Progenitor cell of endocrine pancreas (in vitro differentiated cells): ENCODE data around the gene MAML2. TPM values are rescaled to one million over a fixed set of nuclear protein-coding genes. Genes with fewer than 3 reads are reported as not detected.

ENCODE experiments used
- DNase-seq: peaks from one replicate; pipeline ENCODE4 v3.0.0; 2021; ENCODE audit warnings: low spot score; ENCODE audit not compliant: unreplicated experiment
- H3K27ac Mint-ChIP-seq: 2 replicates; pipeline ENCODE4 v1.8.0; 2021; ENCODE audit warnings: mild to moderate bottlenecking, moderate library complexity, mixed read lengths
- H3K27me3 Mint-ChIP-seq: 2 replicates; pipeline ENCODE4 v1.8.0; 2021; ENCODE audit warnings: mixed read lengths
- H3K36me3 Mint-ChIP-seq: 2 replicates; pipeline ENCODE4 v1.8.0; 2022; ENCODE audit warnings: mixed read lengths; ENCODE audit not compliant: insufficient read depth
- H3K4me1 Mint-ChIP-seq: 2 replicates; pipeline ENCODE4 v1.8.0; 2021; ENCODE audit warnings: low read depth, mixed read lengths
- H3K4me3 Mint-ChIP-seq: 2 replicates; pipeline ENCODE4 v1.8.0; 2021; ENCODE audit warnings: low read depth, mild to moderate bottlenecking, moderate library complexity, mixed read lengths
- H3K9me3 Mint-ChIP-seq: 2 replicates; pipeline ENCODE4 v1.8.0; 2021; ENCODE audit warnings: low read depth, mixed read lengths
- total RNA-seq: library from RNA; stranded (reverse); gene quantifications from 2 replicates; pipeline ENCODE4 v1.2.1, GENCODE V29; 2021
- TF ChIP-seq, protein P1 (sequence below): fragments of 200-600 bp; sonication (generic); IDR thresholded peaks from one replicate; pipeline ENCODE4 v1.5.0; 2021; ENCODE audit warnings: antibody characterized with exemption, mild to moderate bottlenecking; ENCODE audit not compliant: unreplicated experiment

MAML2 gene
- total RNA-seq, 1 donor from 2014 or later: 17.6 TPM

DNA sequence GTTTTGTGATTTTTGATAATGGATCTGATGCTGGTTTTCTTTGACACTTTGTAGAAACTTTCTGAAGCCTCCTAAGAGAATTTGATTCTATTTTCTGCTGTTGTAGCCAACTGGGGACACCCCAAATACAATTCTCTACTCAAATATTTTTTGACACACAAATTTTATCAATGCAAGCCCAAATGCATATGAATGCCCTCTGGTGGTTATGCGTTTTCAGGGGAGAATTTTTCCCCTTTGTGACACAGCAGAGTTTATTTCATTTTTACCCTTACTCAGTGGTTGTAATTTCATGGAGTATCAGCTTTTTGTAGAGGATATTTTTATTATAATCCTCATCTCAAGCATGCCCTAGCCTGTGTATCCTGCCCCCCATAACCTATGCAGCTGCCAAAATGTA, 374.4 kb downstream of the MAML2 start:
- DNase-seq: no peak
- Mint-ChIP-seq H3K4me1 (no peaks in the 10 kb centered on the region), H3K27me3 (no peaks in the 10 kb centered on the region), H3K36me3 (peaks cover 1% of the 10 kb centered on the region), H3K9me3 (peaks cover 7% of the 10 kb centered on the region), H3K27ac (no peak overlapping the region), H3K4me3 (no peak overlapping the region)
- TF ChIP-seq, protein P1, sequence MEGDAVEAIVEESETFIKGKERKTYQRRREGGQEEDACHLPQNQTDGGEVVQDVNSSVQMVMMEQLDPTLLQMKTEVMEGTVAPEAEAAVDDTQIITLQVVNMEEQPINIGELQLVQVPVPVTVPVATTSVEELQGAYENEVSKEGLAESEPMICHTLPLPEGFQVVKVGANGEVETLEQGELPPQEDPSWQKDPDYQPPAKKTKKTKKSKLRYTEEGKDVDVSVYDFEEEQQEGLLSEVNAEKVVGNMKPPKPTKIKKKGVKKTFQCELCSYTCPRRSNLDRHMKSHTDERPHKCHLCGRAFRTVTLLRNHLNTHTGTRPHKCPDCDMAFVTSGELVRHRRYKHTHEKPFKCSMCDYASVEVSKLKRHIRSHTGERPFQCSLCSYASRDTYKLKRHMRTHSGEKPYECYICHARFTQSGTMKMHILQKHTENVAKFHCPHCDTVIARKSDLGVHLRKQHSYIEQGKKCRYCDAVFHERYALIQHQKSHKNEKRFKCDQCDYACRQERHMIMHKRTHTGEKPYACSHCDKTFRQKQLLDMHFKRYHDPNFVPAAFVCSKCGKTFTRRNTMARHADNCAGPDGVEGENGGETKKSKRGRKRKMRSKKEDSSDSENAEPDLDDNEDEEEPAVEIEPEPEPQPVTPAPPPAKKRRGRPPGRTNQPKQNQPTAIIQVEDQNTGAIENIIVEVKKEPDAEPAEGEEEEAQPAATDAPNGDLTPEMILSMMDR: no peak

DNA sequence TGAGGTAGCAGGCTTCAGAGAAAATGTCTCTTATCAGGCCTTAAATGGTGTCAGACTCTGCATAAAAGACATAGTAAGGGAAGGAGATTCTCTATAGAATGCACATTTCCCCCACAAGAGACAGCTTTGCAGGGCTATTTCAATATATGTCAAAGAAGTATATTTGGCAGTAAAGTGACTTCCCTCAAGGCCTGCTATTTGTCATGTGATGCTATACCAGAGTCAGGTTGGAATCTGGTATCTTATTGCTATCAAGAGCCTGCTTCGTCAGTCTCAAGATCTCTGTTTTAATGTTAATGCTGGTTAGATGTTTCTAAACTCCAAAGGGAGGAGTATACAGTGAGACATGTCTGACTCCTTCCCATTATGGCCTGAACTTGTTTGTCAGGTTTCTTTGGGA, 378.7 kb downstream of the MAML2 start:
- H3K27ac Mint-ChIP-seq: no peak overlapping the region

DNA sequence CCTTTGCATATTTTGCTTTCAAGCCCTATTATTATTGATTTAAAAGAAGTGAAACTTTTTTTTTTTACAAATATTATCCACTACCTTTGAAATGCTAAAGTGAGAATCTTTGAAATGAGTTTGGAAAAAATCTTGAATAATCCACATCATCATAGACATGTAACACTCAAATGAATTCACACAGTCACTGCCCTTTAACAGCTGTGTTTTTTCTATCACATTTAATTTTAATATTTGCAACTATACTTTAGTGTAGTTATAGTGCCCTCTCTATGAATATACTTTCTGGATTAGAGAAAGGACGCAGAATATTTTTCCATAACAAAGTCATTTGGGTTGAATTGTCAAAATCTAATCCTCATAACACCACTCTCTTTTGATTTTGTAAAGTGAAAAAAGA, 381.2 kb downstream of the MAML2 start:
- H3K27ac Mint-ChIP-seq: no peak overlapping the region
- H3K4me1 Mint-ChIP-seq: no peaks in the 10 kb centered on the region
- TF ChIP-seq, protein P1: no peak

More for the DNA sequence above, 378.7 kb downstream of the MAML2 start:
- Mint-ChIP-seq H3K36me3 (peaks cover 1% of the 10 kb centered on the region), H3K27me3 (no peaks in the 10 kb centered on the region), H3K4me1 (no peaks in the 10 kb centered on the region), H3K9me3 (peaks cover 6% of the 10 kb centered on the region), H3K4me3 (no peak overlapping the region)
- DNase-seq: no peak
- TF ChIP-seq, protein P1: no peak

DNA sequence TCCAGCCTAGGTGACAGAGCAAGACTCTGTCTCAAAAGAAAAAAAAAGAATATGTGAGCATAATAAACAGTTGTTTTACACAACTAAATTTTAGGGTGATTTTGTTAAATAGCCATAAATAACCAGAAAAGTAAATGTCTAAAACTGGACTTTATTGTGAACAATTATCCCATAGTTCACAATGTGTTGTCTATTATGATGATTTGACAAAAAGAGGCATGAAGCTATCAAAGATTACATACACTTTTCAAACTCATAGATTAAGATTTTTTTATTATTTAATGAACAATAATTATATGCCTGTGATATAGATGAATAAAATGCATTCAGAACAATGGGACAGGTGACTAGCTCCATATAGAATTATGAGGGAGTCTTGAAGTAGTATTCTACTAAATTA, 392.1 kb downstream of the MAML2 start:
- Mint-ChIP-seq H3K4me1 (no peaks in the 10 kb centered on the region), H3K4me3 (no peak overlapping the region), H3K36me3 (peaks cover 4% of the 10 kb centered on the region), H3K27me3 (no peaks in the 10 kb centered on the region), H3K27ac (no peak overlapping the region), H3K9me3 (peaks cover 26% of the 10 kb centered on the region)
- no peak for DNase-seq
- TF ChIP-seq, protein P1: no peak

More for the DNA sequence above, 381.2 kb downstream of the MAML2 start:
- no peaks in the 10 kb centered on the region for H3K27me3 Mint-ChIP-seq
- no peak for DNase-seq
- no peaks in the 10 kb centered on the region for H3K36me3 Mint-ChIP-seq
- H3K9me3 Mint-ChIP-seq: no peaks in the 10 kb centered on the region
- H3K4me3 Mint-ChIP-seq: no peak overlapping the region

DNA sequence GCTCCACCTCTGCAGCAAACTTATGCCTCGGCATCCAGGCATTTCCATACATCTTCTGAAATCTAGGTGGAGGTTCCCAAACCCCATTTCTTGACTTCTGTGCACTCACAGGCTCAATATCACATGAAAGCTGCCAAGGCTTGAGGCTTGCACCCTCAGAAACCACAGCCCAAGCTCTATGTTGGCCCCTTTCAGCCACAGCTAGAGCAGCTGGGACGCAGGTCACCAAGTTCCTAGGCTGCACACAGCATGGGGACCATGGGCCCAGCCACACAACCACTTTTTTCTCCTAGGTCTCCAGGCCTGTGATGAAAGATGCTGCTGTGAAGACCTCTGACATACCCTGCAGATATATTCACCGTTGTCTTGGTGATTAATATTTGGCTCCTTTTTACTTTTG, 394.4 kb downstream of the MAML2 start:
- Mint-ChIP-seq H3K36me3 (peaks cover 8% of the 10 kb centered on the region), H3K27ac (no peak overlapping the region), H3K4me3 (no peak overlapping the region), H3K9me3 (peaks cover 42% of the 10 kb centered on the region), H3K4me1 (no peaks in the 10 kb centered on the region), H3K27me3 (no peaks in the 10 kb centered on the region)
- DNase-seq: no peak
- TF ChIP-seq, protein P1: no peak
